GM06990 (cell line): ENCODE results near the gene NSL1.

Experiments
- DNase-seq: peaks from one replicate; pipeline ENCODE4 v3.0.0-alpha.2; 2011; ENCODE audit not compliant: insufficient read length; ENCODE audit errors: extremely low read depth
- H3K27me3 ChIP-seq: replicated peaks from 2 replicates; pipeline ENCODE4 v1.6.0; 2011; ENCODE audit warnings: low read length; ENCODE audit not compliant: control insufficient read depth, insufficient read depth
- H3K36me3 ChIP-seq: 2 replicates; pipeline ENCODE4 v1.5.1; 2011; ENCODE audit warnings: low read length; ENCODE audit not compliant: control insufficient read depth, insufficient read depth
- H3K4me3 ChIP-seq: replicated peaks from 2 replicates; pipeline ENCODE4 v1.5.1; 2011; ENCODE audit warnings: low read depth, mild to moderate bottlenecking, control low read depth, low read length
- TF ChIP-seq, protein P1 (sequence below): IDR thresholded peaks from 2 replicates; pipeline ENCODE4 v1.5.1; 2011; ENCODE audit warnings: low read length, control low read depth, mild to moderate bottlenecking, inconsistent platforms; ENCODE audit not compliant: insufficient read depth, poor library complexity, severe bottlenecking

Gene NSL1

DNA sequence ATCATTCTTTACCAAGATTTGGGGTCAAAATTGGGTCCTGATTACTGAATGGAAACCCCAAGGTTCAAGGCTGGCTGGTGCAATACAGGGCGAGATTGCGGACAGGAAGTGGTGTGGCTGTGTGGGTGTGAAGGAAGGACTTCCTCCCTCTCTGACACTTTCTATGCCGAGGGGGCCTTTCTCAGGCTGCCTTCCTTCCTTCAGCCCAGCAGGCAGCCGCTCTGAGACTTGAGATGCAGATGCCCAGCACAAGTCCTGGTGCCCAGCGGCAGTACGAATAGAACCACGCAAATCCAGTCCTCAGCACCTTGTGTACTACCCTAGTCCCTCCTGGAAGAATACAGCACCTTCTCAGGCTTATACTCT, 108.2 kb downstream of the NSL1 start:
- TF ChIP-seq, protein P1, sequence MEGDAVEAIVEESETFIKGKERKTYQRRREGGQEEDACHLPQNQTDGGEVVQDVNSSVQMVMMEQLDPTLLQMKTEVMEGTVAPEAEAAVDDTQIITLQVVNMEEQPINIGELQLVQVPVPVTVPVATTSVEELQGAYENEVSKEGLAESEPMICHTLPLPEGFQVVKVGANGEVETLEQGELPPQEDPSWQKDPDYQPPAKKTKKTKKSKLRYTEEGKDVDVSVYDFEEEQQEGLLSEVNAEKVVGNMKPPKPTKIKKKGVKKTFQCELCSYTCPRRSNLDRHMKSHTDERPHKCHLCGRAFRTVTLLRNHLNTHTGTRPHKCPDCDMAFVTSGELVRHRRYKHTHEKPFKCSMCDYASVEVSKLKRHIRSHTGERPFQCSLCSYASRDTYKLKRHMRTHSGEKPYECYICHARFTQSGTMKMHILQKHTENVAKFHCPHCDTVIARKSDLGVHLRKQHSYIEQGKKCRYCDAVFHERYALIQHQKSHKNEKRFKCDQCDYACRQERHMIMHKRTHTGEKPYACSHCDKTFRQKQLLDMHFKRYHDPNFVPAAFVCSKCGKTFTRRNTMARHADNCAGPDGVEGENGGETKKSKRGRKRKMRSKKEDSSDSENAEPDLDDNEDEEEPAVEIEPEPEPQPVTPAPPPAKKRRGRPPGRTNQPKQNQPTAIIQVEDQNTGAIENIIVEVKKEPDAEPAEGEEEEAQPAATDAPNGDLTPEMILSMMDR, result no peak
- H3K4me3 ChIP-seq, result peak overlapping the region; percentile 1
- DNase-seq, result peak; percentile 84
- H3K36me3 ChIP-seq, result no peaks in the 10 kb centered on the region; the same call in 1 of the 2 replicates
- H3K27me3 ChIP-seq, result no peaks in the 10 kb centered on the region

DNA sequence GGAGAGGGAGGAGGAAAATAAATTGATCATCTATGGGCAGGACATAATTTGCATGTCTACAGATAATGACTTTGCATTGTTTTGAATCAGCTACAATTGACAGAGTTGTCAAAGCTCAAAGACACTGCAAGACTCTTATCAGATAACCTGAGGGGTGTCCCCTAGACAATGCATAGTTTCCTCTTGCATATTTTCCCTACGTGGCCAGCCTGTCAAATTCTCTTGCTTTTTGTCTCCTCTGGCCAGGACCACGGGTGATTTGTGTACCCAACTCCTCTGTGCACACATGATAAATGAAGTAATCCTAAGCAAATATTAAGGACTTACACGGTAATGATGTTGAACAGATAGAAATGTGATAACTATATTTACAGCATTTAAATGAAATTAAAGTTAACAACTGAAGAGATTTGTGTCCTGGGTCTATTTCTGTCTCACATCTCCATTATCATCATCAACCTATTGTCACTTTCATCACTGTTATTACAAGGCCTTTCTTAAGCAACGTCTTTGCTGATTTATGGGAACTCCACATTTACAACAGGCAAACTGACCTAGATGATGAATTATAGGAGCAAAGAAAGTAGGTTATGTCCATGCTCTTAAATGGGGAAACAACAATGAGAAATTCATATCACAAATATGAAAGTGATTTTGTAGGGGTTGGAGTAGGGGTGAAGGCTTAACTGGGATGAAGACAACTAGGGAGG, 110.7 kb downstream of the NSL1 start:
- Histone ChIP-seq H3K4me3 (no peak overlapping the region), H3K27me3 (no peaks in the 10 kb centered on the region), H3K36me3 (no peaks in the 10 kb centered on the region)
- TF ChIP-seq, protein P1, result no peak
- DNase-seq, result no peak

DNA sequence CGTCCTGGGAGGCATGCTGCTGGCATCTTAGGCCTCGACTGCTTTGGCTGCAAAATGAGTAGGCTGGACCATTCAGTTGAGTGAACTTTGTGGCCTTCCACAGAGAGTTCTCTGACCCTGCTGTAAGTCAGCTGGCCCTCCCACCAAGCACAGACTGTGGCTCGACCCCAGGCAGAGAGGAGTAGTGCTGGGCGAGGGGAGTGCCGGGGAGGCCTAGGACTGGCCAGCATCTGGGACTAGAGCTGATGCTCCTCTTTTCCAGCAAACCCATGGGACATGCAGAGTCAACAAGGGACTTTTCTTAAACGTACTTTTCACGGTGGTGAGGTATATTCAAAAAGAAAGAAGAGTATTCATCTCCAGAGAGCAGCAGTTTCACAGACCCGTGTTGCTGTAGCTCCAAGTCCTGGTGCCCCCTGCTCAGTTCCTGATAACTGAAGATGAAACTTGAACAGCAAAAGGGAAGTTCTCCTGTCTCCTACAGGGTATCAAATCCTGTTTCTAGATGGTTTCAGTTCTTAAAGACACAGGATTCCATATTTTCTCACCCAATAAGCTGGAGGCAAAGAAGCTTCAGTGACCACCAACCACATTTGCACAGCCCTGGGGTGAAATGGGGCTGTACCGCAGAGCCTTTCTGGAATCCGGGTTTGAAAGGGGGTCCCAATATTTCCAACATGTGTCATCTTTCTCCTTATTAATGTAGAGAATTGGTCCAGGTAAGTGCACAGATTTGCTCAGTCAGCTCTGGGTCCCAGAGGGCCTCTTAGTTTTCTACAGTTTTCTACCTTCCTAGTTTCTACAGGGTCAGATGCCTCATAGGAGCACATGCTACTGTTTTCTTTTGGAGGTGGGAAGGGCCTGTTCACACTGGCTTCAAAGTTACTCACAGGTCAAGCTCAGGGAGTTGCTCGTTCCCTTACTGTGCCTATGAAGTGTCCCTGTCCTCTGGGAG, 112.8 kb downstream of the NSL1 start:
- no peaks in the 10 kb centered on the region for H3K36me3 ChIP-seq
- DNase-seq, result peak; percentile 85
- TF ChIP-seq, protein P1, result no peak
- H3K27me3 ChIP-seq, result no peaks in the 10 kb centered on the region
- no peak overlapping the region for H3K4me3 ChIP-seq

DNA sequence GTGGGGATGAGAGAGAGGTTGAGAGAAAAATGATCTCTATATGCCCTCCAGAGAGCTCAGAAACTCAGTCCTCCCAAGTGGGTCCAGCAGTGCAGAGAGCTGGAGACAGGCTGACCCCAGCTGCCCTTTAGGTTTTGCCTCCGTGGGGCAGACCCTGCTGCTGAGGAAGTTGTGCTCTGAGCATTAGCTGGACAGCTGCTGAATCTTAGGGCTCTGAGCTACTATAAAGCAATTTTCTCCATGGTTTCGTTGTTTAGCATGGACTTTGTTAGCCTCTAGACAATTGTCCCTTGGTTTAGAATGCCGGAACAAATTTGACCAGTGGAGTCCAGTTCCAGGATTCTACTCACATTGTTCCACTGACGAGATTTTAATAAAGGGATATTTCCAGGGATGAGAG, 114.0 kb downstream of the NSL1 start:
- no peak overlapping the region for H3K4me3 ChIP-seq
- DNase-seq, result no peak
- no peaks in the 10 kb centered on the region for H3K36me3 ChIP-seq
- TF ChIP-seq, protein P1, result no peak
- H3K27me3 ChIP-seq, result no peaks in the 10 kb centered on the region

DNA sequence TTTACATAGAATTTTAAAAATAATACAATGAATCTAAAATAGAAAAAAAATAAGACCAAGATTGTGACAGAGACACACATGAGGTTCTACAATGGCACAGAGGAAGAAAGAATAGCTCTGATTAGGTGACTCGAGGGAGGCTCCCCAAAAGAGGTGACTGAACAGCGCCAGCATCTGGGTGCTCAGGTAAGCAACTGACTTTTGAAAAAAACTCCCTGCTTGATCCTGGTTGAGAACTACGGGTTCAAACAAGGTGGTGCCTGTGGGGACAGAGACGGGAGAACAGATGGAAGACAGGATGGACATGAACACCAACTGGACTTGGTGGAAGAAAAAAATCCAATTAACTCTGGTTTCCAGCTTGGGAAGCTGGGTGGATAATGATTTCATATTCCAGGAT, 114.4 kb downstream of the NSL1 start:
- no peak for DNase-seq
- Histone ChIP-seq H3K36me3 (no peaks in the 10 kb centered on the region), H3K27me3 (no peaks in the 10 kb centered on the region), H3K4me3 (no peak overlapping the region)
- TF ChIP-seq, protein P1, result peak; percentile 23
